GM21515 (cell line): ENCODE measurements around the gene OGFOD3.

ENCODE experiments used
- ATAC-seq: cut with Tn5 transposase; IDR thresholded peaks from one replicate; pipeline ENCODE4 v1.9.1; 2021; ENCODE audit not compliant: unreplicated experiment

OGFOD3 gene

GRCh38 chr17:82407255-82407654 lies 11.1 kb downstream of the OGFOD3 start:
- no peak for ATAC-seq

GRCh38 chr17:82406131-82406671 lies 12.2 kb downstream of the OGFOD3 start:
- ATAC-seq, result no peak

GRCh38 chr17:82405051-82405450 lies 13.3 kb downstream of the OGFOD3 start:
- no peak for ATAC-seq

GRCh38 chr17:82403662-82404660 lies 14.4 kb downstream of the OGFOD3 start:
- no peak for ATAC-seq

GRCh38 chr17:82402865-82403264 lies 15.5 kb downstream of the OGFOD3 start:
- no peak for ATAC-seq

- peak; percentile 47 for ATAC-seq
These were observed 17.6 kb downstream of the OGFOD3 start for GRCh38 chr17:82400830-82401229.

GRCh38 chr17:82400206-82400605 lies 18.2 kb downstream of the OGFOD3 start:
- ATAC-seq, result no peak

- ATAC-seq, result no peak
These were observed 18.7 kb downstream of the OGFOD3 start for GRCh38 chr17:82399601-82400101.

GRCh38 chr17:82399041-82399441 lies 19.3 kb downstream of the OGFOD3 start:
- ATAC-seq, result no peak

GRCh38 chr17:82397449-82398335 lies 20.7 kb downstream of the OGFOD3 start:
- ATAC-seq, result no peak

- no peak for ATAC-seq
These were observed 21.6 kb downstream of the OGFOD3 start for GRCh38 chr17:82396601-82397435.

- ATAC-seq, result no peak
These were observed 24.1 kb downstream of the OGFOD3 start for GRCh38 chr17:82394278-82394677.

- ATAC-seq, result no peak
These were observed 25.4 kb downstream of the OGFOD3 start for GRCh38 chr17:82392941-82393340.

- ATAC-seq, result no peak
These were observed 26.0 kb downstream of the OGFOD3 start for GRCh38 chr17:82392209-82392920.

- ATAC-seq, result no peak
These were observed 26.8 kb downstream of the OGFOD3 start for GRCh38 chr17:82391496-82392066.

- ATAC-seq, result no peak
These were observed 27.4 kb downstream of the OGFOD3 start for GRCh38 chr17:82390860-82391435.

GRCh38 chr17:82390015-82390859 lies 28.1 kb downstream of the OGFOD3 start:
- ATAC-seq, result no peak

GRCh38 chr17:82389379-82389778 lies 29.0 kb downstream of the OGFOD3 start:
- no peak for ATAC-seq
